GM12878 (cell line): ENCODE measurements around the gene TBL1XR1. TPM values are rescaled to one million over a fixed set of nuclear protein-coding genes. Genes with fewer than 3 reads are reported as not detected.

Experiments
- ATAC-seq: fragments of 200-7000 bp; cut with Tn5 transposase; 3 replicates; pipeline ENCODE4 v1.9.1; 2020; ENCODE audit warnings: mild to moderate bottlenecking, moderate library complexity
- BruUV-seq: library from RNA; stranded (reverse); fragments of 400-500 nt; replicated peaks from 2 replicates; lab custom pipeline; 2021; lab: Mats Ljungman, UMichigan
- CTCF ChIA-PET: fragments of 300-600 bp; sonication (Branson Sonifier 250); formaldehyde crosslinking; extraction: SDS; loops from one replicate; lab custom pipeline; 2021; ENCODE audit warnings: inconsistent platforms; lab: Yijun Ruan, JAX
- POLR2A ChIA-PET: fragments of 350-600 bp; formaldehyde crosslinking; extraction: SDS; loops from one replicate; lab custom pipeline; 2021; ENCODE audit warnings: inconsistent platforms; lab: Charles Lee
- RAD21 ChIA-PET: fragments of 300-600 bp; sonication (Branson Sonifier 250); formaldehyde crosslinking; loops from one replicate; lab custom pipeline; 2023; ENCODE audit warnings: antibody characterized with exemption; ENCODE audit not compliant: unreplicated experiment; lab: Charles Lee
- SMC1A ChIA-PET: fragments of 300-600 bp; sonication (Branson Sonifier 250); formaldehyde crosslinking; loops from one replicate; lab custom pipeline; 2023; ENCODE audit not compliant: unreplicated experiment, uncharacterized antibody; lab: Charles Lee
- DNase-seq: peaks from one replicate; pipeline ENCODE4 v3.0.0-alpha.2; 2011; ENCODE audit warnings: low read depth, low spot score
- FAIRE-seq: peaks from 3 replicates; lab custom pipeline; 2011; peaks lifted over from hg19 to GRCh38; lab: Jason Lieb, UNC
- H2AFZ ChIP-seq: 2 replicates; pipeline ENCODE4 v1.6.0; 2011; ENCODE audit warnings: low read depth, low read length, control low read depth; ENCODE audit not compliant: control insufficient read depth
- H3K27ac ChIP-seq: 2 replicates; pipeline ENCODE4 v1.5.1; 2011; ENCODE audit warnings: control low read depth; ENCODE audit not compliant: control insufficient read depth, insufficient read depth
- H3K27me3 ChIP-seq, 2 experiments: replicated peaks in 1 of 2; 2 replicates each; pipeline versions ENCODE4 v1.6.0 to v1.6.1; 2011; ENCODE audit warnings: low read length in 1 of 2; ENCODE audit not compliant: control insufficient read depth in 2 of 2, insufficient read depth in 2 of 2
- H3K36me3 ChIP-seq, 2 experiments: 2 replicates each; pipeline ENCODE4 v1.5.1; 2011; ENCODE audit warnings: low read length in 1 of 2; ENCODE audit not compliant: control insufficient read depth in 2 of 2, insufficient read depth in 2 of 2
- H3K4me1 ChIP-seq: 2 replicates; pipeline ENCODE4 v1.6.1; 2011; ENCODE audit warnings: mild to moderate bottlenecking, low read length, moderate library complexity, mixed read lengths; ENCODE audit not compliant: control insufficient read depth, insufficient read depth
- H3K4me2 ChIP-seq: 2 replicates; pipeline ENCODE4 v1.6.0; 2011; ENCODE audit warnings: control low read depth; ENCODE audit not compliant: control insufficient read depth, insufficient read depth
- H3K4me3 ChIP-seq: fragments of 200-600 bp; sonication (generic); 2 replicates; pipeline ENCODE4 v1.5.1; 2016
- H3K79me2 ChIP-seq: 2 replicates; pipeline ENCODE4 v1.6.0; 2011; ENCODE audit warnings: low read length; ENCODE audit not compliant: control insufficient read depth, insufficient read depth
- H3K9ac ChIP-seq: 2 replicates; pipeline ENCODE4 v1.8.0; 2011; ENCODE audit warnings: low read length, control low read depth, mixed read lengths; ENCODE audit not compliant: control insufficient read depth, insufficient read depth
- H3K9me3 ChIP-seq: replicated peaks from 3 replicates; pipeline ENCODE4 v1.5.1; 2011; ENCODE audit warnings: mild to moderate bottlenecking, low read length; ENCODE audit not compliant: control insufficient read depth, insufficient read depth
- H4K20me1 ChIP-seq: 2 replicates; pipeline ENCODE4 v1.6.0; 2011; ENCODE audit not compliant: control insufficient read depth, insufficient read depth
- ASH2L ChIP-seq: fragments of 300-600, 200-600 bp; sonication (generic); IDR thresholded peaks from 2 replicates; pipeline ENCODE4 v1.6.1; 2017; ENCODE audit warnings: low read depth, mild to moderate bottlenecking, borderline replicate concordance
- BHLHE40 ChIP-seq, 2 experiments: fragments of 450-650 bp in 1 of 2; IDR thresholded peaks; 2 replicates each; pipeline ENCODE4 v1.6.1; 2011 to 2017; ENCODE audit warnings: low read depth in 2 of 2, borderline replicate concordance in 1 of 2, improper control_type of control experiment in 1 of 2, low read length in 1 of 2, mild to moderate bottlenecking in 1 of 2
- CBX3 ChIP-seq: fragments of 200-600 bp; sonication (generic); IDR thresholded peaks from 2 replicates; pipeline ENCODE4 v1.6.1; 2016; ENCODE audit warnings: low read depth, borderline replicate concordance
- EED ChIP-seq: sonication (generic); IDR thresholded peaks from 2 replicates; pipeline ENCODE4 v1.6.1; 2016; ENCODE audit warnings: antibody characterized with exemption, low read depth
- EGR1 ChIP-seq, 2 experiments: IDR thresholded peaks; 1 replicate in 1 of 2; 2 replicates in 1 of 2; pipeline ENCODE4 v1.6.1; 2011 to 2012; ENCODE audit warnings: low read depth in 2 of 2, low read length in 2 of 2, borderline replicate concordance in 1 of 2, mild to moderate bottlenecking in 1 of 2, moderate library complexity in 1 of 2
- ESRRA ChIP-seq: IDR thresholded peaks from 2 replicates; pipeline ENCODE4 v1.6.1; 2012; ENCODE audit warnings: mild to moderate bottlenecking, low read length, improper control_type of control experiment
- HDGF ChIP-seq: fragments of 450-650 bp; IDR thresholded peaks from 2 replicates; pipeline ENCODE4 v1.6.1; 2016; ENCODE audit warnings: antibody characterized with exemption
- JUND ChIP-seq: IDR thresholded peaks from 2 replicates; pipeline ENCODE4 v1.6.1; 2012; ENCODE audit warnings: low read depth, mild to moderate bottlenecking, low read length, improper control_type of control experiment, moderate library complexity
- MXI1 ChIP-seq: fragments of 150-350 bp; IDR thresholded peaks from 2 replicates; pipeline ENCODE4 v1.6.1; 2011; ENCODE audit warnings: low read depth, mild to moderate bottlenecking, inconsistent platforms, low read length, improper control_type of control experiment
- NFYA ChIP-seq: IDR thresholded peaks from 2 replicates; pipeline ENCODE4 v1.6.1; 2011; ENCODE audit warnings: low read depth, mild to moderate bottlenecking, low read length, improper control_type of control experiment, borderline replicate concordance
- NFYB ChIP-seq: IDR thresholded peaks from 2 replicates; pipeline ENCODE4 v1.6.1; 2011; ENCODE audit warnings: low read depth, mild to moderate bottlenecking, low read length, improper control_type of control experiment, moderate library complexity; ENCODE audit not compliant: insufficient read depth
- PAX5 ChIP-seq: IDR thresholded peaks from 2 replicates; pipeline ENCODE4 v1.6.1; 2011; ENCODE audit warnings: low read depth, low read length, borderline replicate concordance
- RAD21 ChIP-seq: IDR thresholded peaks from 2 replicates; pipeline ENCODE4 v1.6.1; 2011; ENCODE audit warnings: mild to moderate bottlenecking, low read depth, low read length, moderate library complexity; ENCODE audit not compliant: insufficient read depth
- RELA ChIP-seq: fragments of 450-650 bp; IDR thresholded peaks from 2 replicates; pipeline ENCODE4 v1.8.0; 2014; ENCODE audit warnings: borderline replicate concordance; ENCODE audit not compliant: partially characterized antibody
- RUNX3 ChIP-seq: IDR thresholded peaks from 2 replicates; pipeline ENCODE4 v1.6.1; 2012; ENCODE audit warnings: low read length, inconsistent platforms
- SIX5 ChIP-seq: IDR thresholded peaks from 2 replicates; pipeline ENCODE4 v1.6.1; 2011; ENCODE audit warnings: mild to moderate bottlenecking, low read depth, low read length, moderate library complexity; ENCODE audit not compliant: severe bottlenecking
- SREBF1 ChIP-seq: IDR thresholded peaks from 2 replicates; pipeline ENCODE4 v1.6.1; 2012; ENCODE audit warnings: mild to moderate bottlenecking, low read length
- ZBED1 ChIP-seq: IDR thresholded peaks from 2 replicates; pipeline ENCODE4 v1.6.1; 2016; ENCODE audit warnings: borderline replicate concordance
- ZSCAN29 ChIP-seq: fragments of 450-650 bp; IDR thresholded peaks from 2 replicates; pipeline ENCODE4 v1.6.1; 2017; ENCODE audit warnings: mild to moderate bottlenecking, moderate library complexity
- ZZZ3 ChIP-seq: IDR thresholded peaks from 2 replicates; pipeline ENCODE4 v1.6.1; 2011; ENCODE audit warnings: low read depth; ENCODE audit not compliant: control insufficient read depth, insufficient read length
- WGBS: methylation state at CpG from one replicate; pipeline ENCODE4 v1.1.6; 2016; ENCODE audit warnings: low lambda C conversion rate; ENCODE audit not compliant: insufficient replicate concordance, insufficient coverage; ENCODE audit errors: missing lambda C conversion rate; 5-methylcytosine and 5-hydroxymethylcytosine counted together
- in situ Hi-C: fragments of 300-500 bp; cut with MboI; formaldehyde crosslinking; loops from 9 replicates; pipeline ENCODE4 v1.14.3; 2018; ENCODE audit warnings: mixed read lengths
- intact Hi-C: fragments of 100-400 bp; cut with micrococcal nuclease; formaldehyde crosslinking; loops from one replicate; pipeline ENCODE4 v1.14.2; 2022; ENCODE audit not compliant: unreplicated experiment
- polyA plus RNA-seq, 11 experiments: library from polyadenylated mRNA; depleted of rRNA in 4 of 11; unstranded in 6 of 11; stranded (reverse) in 5 of 11; fragments of >200 nt; fragmentation: Nextera tagmentation in 4 of 11; fragmentation: Illumina TruSeq in 1 of 11; extraction: Ambion mirVana in 4 of 11; extraction: Trizol in 1 of 11; gene quantifications; 1 replicate in 1 of 11; 2 replicates in 10 of 11; pipeline versions ENCODE4 v1.2.1 to v1.2.3, GENCODE V29; 2011 to 2016; ENCODE audit warnings: inconsistent platforms in 2 of 11, missing spikeins in 2 of 11, low read depth in 1 of 11
- total RNA-seq, 4 experiments: library from RNA; depleted of rRNA in 3 of 4; stranded (reverse); fragments of >200 nt in 3 of 4; fragmentation: Illumina TruSeq in 1 of 4; extraction: Trizol in 1 of 4; gene quantifications; 2 replicates each; pipeline versions ENCODE4 v1.2.1 to v1.2.3, GENCODE V29; 2013 to 2021
- TF ChIP-seq, protein P1 (sequence below): fragments of 450-650 bp; IDR thresholded peaks from 2 replicates; pipeline ENCODE4 v1.6.1; 2016; ENCODE audit warnings: mild to moderate bottlenecking

TBL1XR1 gene
- total and polyA plus RNA-seq, 10 of the 15 experiments (the other 5 are each of a cell fraction or from before 2014, with no cell fraction given) = 13.0 to 115 (median 60.4) TPM

- no peak overlapping the region for H3K27ac ChIP-seq
- H3K9ac ChIP-seq = no peak overlapping the region
- H3K9me3 ChIP-seq = peaks cover 1% of the 10 kb centered on the region; the same call in 2 of the 3 replicates
- RAD21 ChIA-PET = no interaction called here
- no peaks in the 10 kb centered on the region for H3K27me3 ChIP-seq
- intact Hi-C loops = no loop called here
- DNase-seq = no peak
- no peak overlapping the region for H2AFZ ChIP-seq
- no peaks in the 10 kb centered on the region for H4K20me1 ChIP-seq
- FAIRE-seq = no peak
- no peak for TF ChIP-seq ZBED1
- TF ChIP-seq RUNX3 = no peak
- TF ChIP-seq SREBF1 = no peak
- no peak for TF ChIP-seq ESRRA
- no peak for TF ChIP-seq ASH2L
- no peak for TF ChIP-seq NFYB
- TF ChIP-seq NFYA = no peak
- no peak for TF ChIP-seq CBX3
- TF ChIP-seq PAX5 = no peak
- TF ChIP-seq, all 136 proteins: peak for 0
- in situ Hi-C loops = no loop called here
- Histone ChIP-seq H3K4me3 (no peak overlapping the region), H3K4me2 (no peak overlapping the region), H3K4me1 (no peaks in the 10 kb centered on the region), H3K79me2 (no peaks in the 10 kb centered on the region), H3K36me3 (no peaks in the 10 kb centered on the region)
- ChIA-PET SMC1A (no interaction called here), CTCF (no interaction called here), POLR2A (no interaction called here)
- BruUV-seq = no TSS peak
- no peak for ATAC-seq
These were observed 27.1 kb upstream of the TBL1XR1 start for GRCh38 chr3:177224414-177224813.

DNA sequence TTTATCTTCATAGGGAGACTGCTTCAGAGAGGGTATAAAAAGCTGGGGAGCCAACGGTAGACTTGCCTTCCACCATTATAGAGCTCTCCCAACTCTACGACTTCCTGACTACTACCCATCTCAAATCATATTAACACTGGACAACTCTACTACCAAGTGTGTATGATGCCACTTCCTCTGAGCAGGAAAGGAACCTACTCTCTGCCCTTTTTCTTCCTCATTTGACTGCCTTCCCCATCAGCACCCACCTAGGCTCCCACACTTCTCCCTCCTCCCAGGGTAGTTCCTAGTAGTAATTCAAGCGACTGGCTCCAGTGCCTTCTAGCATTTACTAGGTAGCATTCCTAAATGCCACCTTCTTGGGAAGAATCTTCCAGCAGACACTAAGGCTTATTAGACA lies 24.5 kb upstream of the TBL1XR1 start:
- no peaks in the 10 kb centered on the region for H3K36me3 ChIP-seq
- in situ Hi-C loops (no loop called here), intact Hi-C loops (no loop called here)
- no peaks in the 10 kb centered on the region for H3K9me3 ChIP-seq
- no peak overlapping the region for H2AFZ ChIP-seq
- ChIA-PET SMC1A (no interaction called here), RAD21 (no interaction called here), CTCF (no interaction called here), POLR2A (no interaction called here)
- FAIRE-seq (no peak), ATAC-seq (no peak), DNase-seq (no peak)
- H3K27ac ChIP-seq = no peak overlapping the region
- H3K4me1 ChIP-seq = no peaks in the 10 kb centered on the region
- 81% methylated on average over 3 of the region's 3 CpGs for WGBS
- no TSS peak for BruUV-seq
- no peaks in the 10 kb centered on the region for H3K27me3 ChIP-seq
- no peak overlapping the region for H3K4me2 ChIP-seq
- H3K4me3 ChIP-seq = no peak overlapping the region
- H3K9ac ChIP-seq = no peak overlapping the region
- no peaks in the 10 kb centered on the region for H3K79me2 ChIP-seq
- no peaks in the 10 kb centered on the region for H4K20me1 ChIP-seq
- TF ChIP-seq JUND (no peak), BHLHE40 (IDR thresholded peaks at IDR 0.05; ENCODE audit: borderline replicate concordance in 1 of 2, low read depth in 2 of 2, low read length in 1 of 2) (no peak), EGR1 (IDR thresholded peaks at IDR 0.05; ENCODE audit: borderline replicate concordance in 1 of 2, low read depth in 2 of 2, low read length in 2 of 2) (no peak), ZSCAN29 (no peak), EED (no peak), ZZZ3 (no peak), RELA (no peak), SIX5 (no peak), RAD21 (no peak), MXI1 (no peak), HDGF (no peak)
- TF ChIP-seq, protein P1, sequence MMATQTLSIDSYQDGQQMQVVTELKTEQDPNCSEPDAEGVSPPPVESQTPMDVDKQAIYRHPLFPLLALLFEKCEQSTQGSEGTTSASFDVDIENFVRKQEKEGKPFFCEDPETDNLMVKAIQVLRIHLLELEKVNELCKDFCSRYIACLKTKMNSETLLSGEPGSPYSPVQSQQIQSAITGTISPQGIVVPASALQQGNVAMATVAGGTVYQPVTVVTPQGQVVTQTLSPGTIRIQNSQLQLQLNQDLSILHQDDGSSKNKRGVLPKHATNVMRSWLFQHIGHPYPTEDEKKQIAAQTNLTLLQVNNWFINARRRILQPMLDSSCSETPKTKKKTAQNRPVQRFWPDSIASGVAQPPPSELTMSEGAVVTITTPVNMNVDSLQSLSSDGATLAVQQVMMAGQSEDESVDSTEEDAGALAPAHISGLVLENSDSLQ = no peak
